OCI-LY3 (cell line): ENCODE measurements around the gene SC5D.

Source experiments
- EZH2phosphoT487 ChIP-seq: fragments of 200-600 bp; shearing (Covaris generic); IDR thresholded peaks from 2 replicates; pipeline ENCODE4 v1.6.1; 2018; ENCODE audit warnings: antibody characterized with exemption, mixed run types, low read depth
- TF ChIP-seq, protein P1 (sequence below): fragments of 200-600, 300-600 bp; sonication (generic); IDR thresholded peaks from 2 replicates; pipeline ENCODE4 v1.5.1; 2014; ENCODE audit warnings: antibody characterized with exemption, low read length, low read depth

DNA sequence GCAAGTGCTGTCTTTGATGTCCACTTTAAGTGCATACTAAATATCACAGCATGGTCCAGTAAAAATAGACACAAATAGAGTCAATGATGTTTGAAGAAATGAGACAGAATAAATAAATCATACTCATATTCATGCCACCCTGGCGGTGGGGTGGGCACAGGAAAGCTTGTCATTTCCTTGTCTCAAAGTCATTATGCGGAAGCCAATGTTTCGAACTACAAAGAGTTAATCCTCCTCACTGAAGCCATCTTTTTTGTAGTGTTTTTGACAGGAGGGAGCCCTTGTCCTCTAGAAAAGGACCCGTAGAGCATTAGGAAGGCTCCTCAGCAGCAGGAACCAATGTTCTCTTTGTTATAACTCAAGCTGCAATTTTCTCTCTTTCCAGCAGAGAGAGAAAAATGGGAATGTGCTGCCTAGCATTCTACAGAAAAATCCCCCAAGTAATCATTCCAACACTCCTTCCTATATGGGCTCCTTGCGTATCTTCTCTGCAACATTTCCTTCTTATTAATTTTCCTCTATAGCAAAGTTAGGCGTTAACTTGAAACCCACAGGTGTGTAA is 30.6 kb downstream of the SC5D start:
- TF ChIP-seq, protein P1, sequence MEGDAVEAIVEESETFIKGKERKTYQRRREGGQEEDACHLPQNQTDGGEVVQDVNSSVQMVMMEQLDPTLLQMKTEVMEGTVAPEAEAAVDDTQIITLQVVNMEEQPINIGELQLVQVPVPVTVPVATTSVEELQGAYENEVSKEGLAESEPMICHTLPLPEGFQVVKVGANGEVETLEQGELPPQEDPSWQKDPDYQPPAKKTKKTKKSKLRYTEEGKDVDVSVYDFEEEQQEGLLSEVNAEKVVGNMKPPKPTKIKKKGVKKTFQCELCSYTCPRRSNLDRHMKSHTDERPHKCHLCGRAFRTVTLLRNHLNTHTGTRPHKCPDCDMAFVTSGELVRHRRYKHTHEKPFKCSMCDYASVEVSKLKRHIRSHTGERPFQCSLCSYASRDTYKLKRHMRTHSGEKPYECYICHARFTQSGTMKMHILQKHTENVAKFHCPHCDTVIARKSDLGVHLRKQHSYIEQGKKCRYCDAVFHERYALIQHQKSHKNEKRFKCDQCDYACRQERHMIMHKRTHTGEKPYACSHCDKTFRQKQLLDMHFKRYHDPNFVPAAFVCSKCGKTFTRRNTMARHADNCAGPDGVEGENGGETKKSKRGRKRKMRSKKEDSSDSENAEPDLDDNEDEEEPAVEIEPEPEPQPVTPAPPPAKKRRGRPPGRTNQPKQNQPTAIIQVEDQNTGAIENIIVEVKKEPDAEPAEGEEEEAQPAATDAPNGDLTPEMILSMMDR: no peak
- TF ChIP-seq EZH2phosphoT487: no peak
